AG08396 (cell line): Measurements from ENCODE around the gene STK17B.

Source experiments
- DNase-seq: peaks from one replicate; pipeline ENCODE4 v3.0.0; 2012; ENCODE audit warnings: low spot score, mixed read lengths

Gene STK17B

GRCh38 chr2:196183528-196184231 is 12.3 kb upstream of the STK17B start:
- DNase-seq: no peak

GRCh38 chr2:196183172-196183473 is 11.7 kb upstream of the STK17B start:
- DNase-seq: no peak

- no peak for DNase-seq
Observed at GRCh38 chr2:196182439-196183171, 11.2 kb upstream of the STK17B start.

- no peak for DNase-seq
Observed at GRCh38 chr2:196181484-196181883, 10.1 kb upstream of the STK17B start.

GRCh38 chr2:196177124-196177523 is 5.7 kb upstream of the STK17B start:
- DNase-seq: no peak

- no peak for DNase-seq
Observed at GRCh38 chr2:196176142-196176738, 4.9 kb upstream of the STK17B start.

- DNase-seq: no peak
Observed at GRCh38 chr2:196174404-196174803, 3.0 kb upstream of the STK17B start.

- DNase-seq: no peak
Observed at GRCh38 chr2:196173505-196173904, 2.1 kb upstream of the STK17B start.

GRCh38 chr2:196172951-196173350 is 1.6 kb upstream of the STK17B start:
- no peak for DNase-seq

GRCh38 chr2:196171946-196172345 is 568 bp upstream of the STK17B start:
- no peak for DNase-seq

GRCh38 chr2:196170606-196171247 is 651 bp downstream of the STK17B start:
- peak; percentile 46 for DNase-seq

GRCh38 chr2:196170213-196170605 is 1.2 kb downstream of the STK17B start:
- DNase-seq: peak; percentile 12

- DNase-seq: no peak
Observed at GRCh38 chr2:196169516-196169915, 1.9 kb downstream of the STK17B start.

- DNase-seq: no peak
Observed at GRCh38 chr2:196168181-196168580, 3.2 kb downstream of the STK17B start.

- no peak for DNase-seq
Observed at GRCh38 chr2:196167666-196168065, 3.7 kb downstream of the STK17B start.

- peak; percentile 46 for DNase-seq
Observed at GRCh38 chr2:196166876-196167275, 4.5 kb downstream of the STK17B start.

- DNase-seq: no peak
Observed at GRCh38 chr2:196165016-196165415, 6.4 kb downstream of the STK17B start.

GRCh38 chr2:196163285-196163684 is 8.1 kb downstream of the STK17B start:
- no peak for DNase-seq

GRCh38 chr2:196162586-196163175 is 8.7 kb downstream of the STK17B start:
- DNase-seq: no peak

- DNase-seq: no peak
Observed at GRCh38 chr2:196160946-196161345, 10.4 kb downstream of the STK17B start.

GRCh38 chr2:196160101-196160500 is 11.3 kb downstream of the STK17B start:
- DNase-seq: peak; percentile 68

- DNase-seq: no peak
Observed at GRCh38 chr2:196159221-196159892, 12.0 kb downstream of the STK17B start.
